Skeletal muscle tissue (tissue), 4 donors: ENCODE data around the gene NCOA6. TPM values are rescaled to one million over a fixed set of nuclear protein-coding genes. Genes with fewer than 3 reads are reported as not detected.
"Not testable (repeated sequence)": the region's sequence is repeated elsewhere in the genome, so short reads cannot be mapped to it uniquely, and the experiment has no call there.

Experiments used
- H3K27ac ChIP-seq: one replicate; pipeline ENCODE4 v1.7.0; 2013; ENCODE audit warnings: mild to moderate bottlenecking, low read depth, low read length, inconsistent platforms
- H3K27me3 ChIP-seq, 3 donors: one replicate each; pipeline ENCODE4 v1.7.0; 2013; ENCODE audit warnings: low read length in 3 of 3; ENCODE audit not compliant: control insufficient read depth in 3 of 3, insufficient read depth in 3 of 3
- H3K36me3 ChIP-seq, 3 donors: one replicate each; pipeline ENCODE4 v1.7.0; 2013; ENCODE audit warnings: low read length in 3 of 3; ENCODE audit not compliant: control insufficient read depth in 3 of 3, insufficient read depth in 3 of 3
- H3K4me1 ChIP-seq, 3 donors: one replicate each; pipeline ENCODE4 v1.7.0; 2013; ENCODE audit warnings: low read length in 3 of 3, mild to moderate bottlenecking in 3 of 3; ENCODE audit not compliant: control insufficient read depth in 3 of 3, insufficient read depth in 3 of 3
- H3K4me3 ChIP-seq, 3 donors: one replicate each; pipeline ENCODE4 v1.7.0; 2013; ENCODE audit warnings: low read length in 3 of 3
- H3K9ac ChIP-seq, 3 donors: one replicate each; pipeline ENCODE4 v1.7.0; 2013; ENCODE audit warnings: low read length in 3 of 3, mild to moderate bottlenecking in 3 of 3, moderate library complexity in 2 of 3, low read depth in 1 of 3
- H3K9me3 ChIP-seq, 3 donors: one replicate each; pipeline ENCODE4 v1.7.0; 2013; ENCODE audit warnings: low read length in 3 of 3; ENCODE audit not compliant: control insufficient read depth in 3 of 3
- total RNA-seq: library from RNA; depleted of rRNA; stranded (reverse); fragments of >200 nt; gene quantifications from one replicate; pipeline ENCODE4 v1.2.3, GENCODE V29; 2014
- donor health status: Osteomylitis.

The NCOA6 gene
- total RNA-seq, 1 donor from 2014 or later, result 14.6 TPM

- Histone ChIP-seq H3K36me3 (no peaks in the 10 kb centered on the region), H3K9ac (no peak overlapping the region), H3K27me3 (no peaks in the 10 kb centered on the region), H3K9me3 (no peaks in the 10 kb centered on the region), H3K4me1 (peaks cover 0 to 2% (median 0%) of the 10 kb centered on the region in 3 donors), H3K27ac (no peak overlapping the region), H3K4me3 (no peak overlapping the region)
Measured at GRCh38 chr20:34808583-34808982, 16.9 kb downstream of the NCOA6 start.

DNA sequence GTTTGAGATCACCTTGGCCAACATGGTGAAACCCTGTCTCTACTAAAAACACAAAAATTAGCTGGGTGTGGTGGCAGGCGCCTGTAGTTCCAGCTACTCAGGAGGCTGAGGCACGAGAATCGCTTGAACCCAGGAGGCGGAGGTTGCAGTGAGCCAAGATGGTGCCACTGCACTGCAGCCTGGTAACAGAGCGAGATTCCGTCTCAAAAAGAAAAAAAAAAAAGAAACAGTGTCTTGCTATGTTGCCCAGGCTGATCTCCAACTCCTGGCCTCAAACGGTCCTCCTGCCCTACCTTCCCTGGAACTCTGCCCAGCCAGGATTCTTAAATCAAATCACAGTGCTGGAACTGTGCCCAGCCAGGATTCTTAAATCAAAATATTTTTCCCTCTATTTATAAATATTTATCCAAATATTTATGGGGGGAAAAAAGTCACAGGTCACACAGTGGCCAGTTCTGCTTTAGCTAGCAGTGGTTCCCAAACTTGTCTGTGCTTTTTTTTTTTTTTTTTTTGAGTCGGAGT lies 17.4 kb downstream of the NCOA6 start:
- H3K9me3 ChIP-seq, H3K27me3 ChIP-seq, H3K9ac ChIP-seq, H3K4me3 ChIP-seq, H3K36me3 ChIP-seq, H3K4me1 ChIP-seq, H3K27ac ChIP-seq: not testable (repeated sequence)

- H3K27ac ChIP-seq, result no peak overlapping the region
- H3K4me3 ChIP-seq, result no peak overlapping the region
- H3K27me3 ChIP-seq, result no peaks in the 10 kb centered on the region
- no peaks in the 10 kb centered on the region for H3K36me3 ChIP-seq
- no peak overlapping the region for H3K9ac ChIP-seq
- H3K9me3 ChIP-seq, result no peaks in the 10 kb centered on the region
- peaks cover 0 to 2% (median 0%) of the 10 kb centered on the region in 3 donors for H3K4me1 ChIP-seq
Measured at GRCh38 chr20:34806255-34806654, 19.2 kb downstream of the NCOA6 start.

DNA sequence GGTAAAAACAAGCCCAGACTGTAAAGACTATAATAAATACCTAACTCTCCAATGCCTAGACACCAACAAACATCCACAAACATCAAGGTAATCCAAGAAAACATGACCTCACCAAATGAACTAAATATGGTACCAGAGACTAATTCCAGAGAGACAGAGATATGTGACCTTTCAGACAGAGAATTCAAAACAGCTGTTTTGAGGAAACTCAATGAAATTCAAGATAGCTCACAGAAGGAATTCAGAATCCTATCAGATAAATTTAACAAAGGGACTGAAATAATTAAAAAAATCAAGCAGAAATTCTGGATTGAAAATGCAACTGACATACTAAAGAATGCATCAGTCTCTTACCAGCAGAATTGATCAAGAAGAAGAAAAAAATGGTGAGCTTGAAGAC lies 26.6 kb downstream of the NCOA6 start:
- peaks cover 0 to 11% (median 4%) of the 10 kb centered on the region in 3 donors for H3K4me1 ChIP-seq

DNA sequence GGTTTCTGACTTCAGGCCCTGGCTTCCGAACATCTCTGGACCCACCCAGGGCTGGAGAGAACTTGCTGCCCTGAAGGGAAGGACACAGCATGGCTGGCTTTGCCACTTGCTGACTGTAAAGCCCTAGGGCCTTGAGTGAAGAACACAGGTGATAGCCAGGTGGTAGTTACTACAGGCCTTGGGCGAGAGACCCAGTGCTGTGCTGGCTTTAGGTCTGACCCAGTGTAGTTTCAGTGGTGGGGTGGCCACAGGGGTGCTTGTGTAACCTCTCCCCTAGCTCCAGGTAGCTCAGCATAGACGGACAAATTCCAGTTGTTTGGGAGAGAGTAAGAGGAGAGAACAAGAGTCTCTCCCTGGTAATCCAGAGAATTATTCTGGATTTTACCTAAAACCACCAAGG lies 27.1 kb downstream of the NCOA6 start:
- Histone ChIP-seq H3K9me3 (no peaks in the 10 kb centered on the region), H3K9ac (no peak overlapping the region)

More for the DNA sequence above, 26.6 kb downstream of the NCOA6 start:
- Histone ChIP-seq H3K4me3 (no peak overlapping the region), H3K27me3 (no peaks in the 10 kb centered on the region), H3K9ac (no peak overlapping the region), H3K36me3 (no peaks in the 10 kb centered on the region), H3K9me3 (no peaks in the 10 kb centered on the region), H3K27ac (no peak overlapping the region)

GRCh38 chr20:34797012-34797995 lies 28.1 kb downstream of the NCOA6 start:
- H3K4me1 ChIP-seq, result peaks cover 0 to 11% (median 4%) of the 10 kb centered on the region in 3 donors
- H3K4me3 ChIP-seq, result no peak overlapping the region
- no peaks in the 10 kb centered on the region for H3K36me3 ChIP-seq
- H3K27ac ChIP-seq, result no peak overlapping the region
- H3K27me3 ChIP-seq, result no peaks in the 10 kb centered on the region
- H3K9me3 ChIP-seq, result no peaks in the 10 kb centered on the region
- no peak overlapping the region for H3K9ac ChIP-seq

More for the DNA sequence above, 27.1 kb downstream of the NCOA6 start:
- Histone ChIP-seq H3K27ac (no peak overlapping the region), H3K4me1 (peaks cover 0 to 11% (median 4%) of the 10 kb centered on the region in 3 donors), H3K36me3 (no peaks in the 10 kb centered on the region), H3K27me3 (no peaks in the 10 kb centered on the region), H3K4me3 (no peak overlapping the region)

GRCh38 chr20:34794006-34794585 lies 31.4 kb downstream of the NCOA6 start:
- Histone ChIP-seq H3K27ac (no peak overlapping the region), H3K9me3 (no peaks in the 10 kb centered on the region), H3K36me3 (peaks cover 0 to 10% (median 2%) of the 10 kb centered on the region in 3 donors), H3K4me3 (no peak overlapping the region), H3K9ac (no peak overlapping the region), H3K4me1 (peaks cover 4 to 16% (median 4%) of the 10 kb centered on the region in 3 donors), H3K27me3 (no peaks in the 10 kb centered on the region)

- H3K36me3 ChIP-seq, result peaks cover 0 to 15% (median 5%) of the 10 kb centered on the region in 3 donors
- peaks cover 0 to 10% (median 4%) of the 10 kb centered on the region in 3 donors for H3K4me1 ChIP-seq
- no peak overlapping the region for H3K27ac ChIP-seq
Measured at GRCh38 chr20:34792687-34793363, 32.6 kb downstream of the NCOA6 start.

GRCh38 chr20:34791289-34792020 lies 34.0 kb downstream of the NCOA6 start:
- H3K27ac ChIP-seq, result no peak overlapping the region
- H3K36me3 ChIP-seq, result peaks cover 0 to 15% (median 5%) of the 10 kb centered on the region in 3 donors
- no peaks in the 10 kb centered on the region for H3K27me3 ChIP-seq
- peaks cover 0 to 5% (median 4%) of the 10 kb centered on the region in 3 donors for H3K4me1 ChIP-seq
- no peak overlapping the region for H3K4me3 ChIP-seq
- H3K9me3 ChIP-seq, result no peaks in the 10 kb centered on the region
- H3K9ac ChIP-seq, result no peak overlapping the region

More at GRCh38 chr20:34792687-34793363, 32.6 kb downstream of the NCOA6 start:
- Histone ChIP-seq H3K9ac (no peak overlapping the region), H3K9me3 (no peaks in the 10 kb centered on the region), H3K4me3 (no peak overlapping the region), H3K27me3 (no peaks in the 10 kb centered on the region)
